Lower lobe of right lung (tissue), 2 donors: ENCODE measurements around the gene ABHD1. TPM values are rescaled to one million over a fixed set of nuclear protein-coding genes. Genes with fewer than 3 reads are reported as not detected.

Experiments
- ATAC-seq, 2 donors: fragments of 200-7000 bp; cut with Tn5 transposase; one replicate each; pipeline ENCODE4 v1.9.1; 2020 to 2022; ENCODE audit warnings: mild to moderate bottlenecking in 2 of 2, moderate library complexity in 2 of 2
- DNase-seq: peaks from one replicate; pipeline ENCODE4 v3.0.0-alpha.2; 2020
- H3K27ac ChIP-seq: fragments of 200-600 bp; one replicate; pipeline ENCODE4 v1.8.0; 2022
- H3K27me3 ChIP-seq: fragments of 200-600 bp; one replicate; pipeline ENCODE4 v1.8.0; 2022; ENCODE audit warnings: low read depth
- H3K36me3 ChIP-seq: fragments of 200-600 bp; one replicate; pipeline ENCODE4 v1.8.0; 2022; ENCODE audit warnings: mild to moderate bottlenecking
- H3K4me1 ChIP-seq: fragments of 200-600 bp; one replicate; pipeline ENCODE4 v1.8.0; 2022
- H3K4me3 ChIP-seq: fragments of 200-600 bp; one replicate; pipeline ENCODE4 v1.8.0; 2022; ENCODE audit warnings: mild to moderate bottlenecking
- H3K9me3 ChIP-seq: fragments of 200-600 bp; one replicate; pipeline ENCODE4 v1.8.0; 2022
- CTCF ChIP-seq: fragments of 200-600 bp; IDR thresholded peaks from one replicate; pipeline ENCODE4 v1.8.0; 2022; ENCODE audit warnings: antibody characterized with exemption, mild to moderate bottlenecking
- intact Hi-C: fragments of 100-400 bp; cut with DNase I; formaldehyde crosslinking; loops from one replicate; pipeline ENCODE4 v1.11.0; 2022
- total RNA-seq: library from RNA; stranded (reverse); fragmentation: NEBNext Ultra II Directional; extraction: Animal tissue kit (Norgen Biotek cat#: 25700); gene quantifications from one replicate; pipeline ENCODE4 v1.2.1, GENCODE V29; 2021
- donor health status: DM: no; HTN: yes; CAD: no; lungs with severe emphysema.

Gene ABHD1
- total RNA-seq, 1 donor from 2014 or later: 0.21 TPM

DNA sequence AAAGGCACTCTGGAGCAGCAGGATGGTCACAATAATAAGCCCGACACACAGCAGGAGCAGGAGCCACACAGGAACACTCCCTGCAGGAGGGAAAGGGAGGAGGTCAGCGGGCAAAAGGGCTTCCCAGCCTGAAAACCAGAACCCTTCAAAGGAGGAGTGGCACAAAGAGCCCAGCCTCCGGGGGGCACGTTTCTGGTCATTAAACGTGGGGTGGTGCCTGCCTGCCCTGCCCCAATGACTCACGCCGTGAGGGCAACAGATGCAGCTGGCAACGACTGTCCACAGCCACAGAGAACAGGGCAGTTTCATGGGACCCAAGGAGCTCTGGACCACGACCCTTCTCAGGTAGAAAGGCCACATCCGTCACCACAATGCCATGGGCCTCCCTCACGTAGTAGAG is 7.8 kb downstream of the ABHD1 start:
- TF ChIP-seq CTCF: no peak
- DNase-seq (no peak), ATAC-seq (no peak)
- no peaks in the 10 kb centered on the region for H3K9me3 ChIP-seq
- peaks cover 17% of the 10 kb centered on the region for H3K4me1 ChIP-seq
- intact Hi-C loops: no loop called here
- no peak overlapping the region for H3K27ac ChIP-seq
- peaks cover 36% of the 10 kb centered on the region for H3K36me3 ChIP-seq
- no peak overlapping the region for H3K4me3 ChIP-seq
- H3K27me3 ChIP-seq: no peaks in the 10 kb centered on the region

GRCh38 chr2:27133195-27133875 is 9.7 kb downstream of the ABHD1 start:
- Histone ChIP-seq H3K27ac (no peak overlapping the region), H3K4me1 (peaks cover 17% of the 10 kb centered on the region), H3K36me3 (peaks cover 36% of the 10 kb centered on the region), H3K27me3 (no peaks in the 10 kb centered on the region), H3K4me3 (peak overlapping the region; percentile 99), H3K9me3 (no peaks in the 10 kb centered on the region)
- intact Hi-C loops: no loop called here
- ATAC-seq: no peak
- no peak for DNase-seq
- no peak for TF ChIP-seq CTCF

- peaks cover 17% of the 10 kb centered on the region for H3K4me1 ChIP-seq
- H3K9me3 ChIP-seq: no peaks in the 10 kb centered on the region
- DNase-seq (peak; percentile 99), ATAC-seq (peak; percentile 97 to 98)
- H3K27ac ChIP-seq: peak within 1 kb of the TSS; percentile 94
- peak; percentile 17 for TF ChIP-seq CTCF
- H3K27me3 ChIP-seq: no peaks in the 10 kb centered on the region
- intact Hi-C loops: no loop called here
- peaks cover 36% of the 10 kb centered on the region for H3K36me3 ChIP-seq
- peak within 1 kb of the TSS; percentile 99 for H3K4me3 ChIP-seq
Observed at GRCh38 chr2:27133905-27134780, 10.5 kb downstream of the ABHD1 start, which contains the start of gene PREB. PREB (minus strand) TSS chr2:27134636; CDS start chr2:27134421, 215 bp downstream.

DNA sequence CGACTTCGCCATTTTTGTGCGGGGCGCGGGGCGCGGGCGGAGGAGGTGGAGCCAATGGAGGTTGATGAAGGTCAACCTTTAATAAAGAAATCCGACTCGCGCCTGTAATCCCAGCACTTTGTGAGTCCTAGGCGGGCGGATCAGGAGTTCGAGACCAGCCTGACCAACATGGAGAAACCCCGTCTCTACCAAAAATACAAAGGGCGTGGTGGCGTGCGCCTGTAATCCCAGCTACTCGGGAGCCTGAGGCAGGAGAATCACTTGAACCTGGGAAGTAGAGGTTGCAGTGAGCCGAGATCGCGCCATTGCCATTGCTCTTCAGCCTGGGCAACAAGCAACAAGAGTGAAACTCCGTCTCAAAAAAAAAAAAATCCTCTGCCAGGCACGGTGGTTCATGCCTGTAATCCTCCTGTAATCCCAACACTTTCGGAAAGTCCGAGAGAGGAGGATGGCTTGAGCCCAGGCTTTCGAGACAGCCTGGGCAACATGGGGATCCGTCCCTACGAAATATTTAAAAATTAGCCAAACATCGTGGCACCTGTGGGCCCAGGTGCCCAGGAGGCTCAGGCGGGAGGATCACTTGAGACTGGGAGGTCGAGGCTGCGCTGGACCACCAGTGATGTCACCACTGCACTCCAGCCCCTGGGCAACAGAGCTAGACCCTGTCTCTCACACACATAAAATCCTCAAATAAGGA is 11.3 kb downstream of the ABHD1 start:
- Histone ChIP-seq H3K27me3 (no peaks in the 10 kb centered on the region), H3K27ac (peak overlapping the region; percentile 15), H3K36me3 (peaks cover 29% of the 10 kb centered on the region), H3K9me3 (no peaks in the 10 kb centered on the region), H3K4me1 (peaks cover 17% of the 10 kb centered on the region), H3K4me3 (peak overlapping the region; percentile 99)
- no peak for TF ChIP-seq CTCF
- no peak for DNase-seq
- intact Hi-C loops: no loop called here
- ATAC-seq: no peak

GRCh38 chr2:27135478-27135955 is 11.9 kb downstream of the ABHD1 start:
- no peak for TF ChIP-seq CTCF
- DNase-seq: no peak
- H3K4me1 ChIP-seq: peaks cover 17% of the 10 kb centered on the region
- peaks cover 23% of the 10 kb centered on the region for H3K36me3 ChIP-seq
- no peak for ATAC-seq
- no peaks in the 10 kb centered on the region for H3K27me3 ChIP-seq
- no peaks in the 10 kb centered on the region for H3K9me3 ChIP-seq
- H3K27ac ChIP-seq: no peak overlapping the region
- no peak overlapping the region for H3K4me3 ChIP-seq
- intact Hi-C loops: no loop called here
